ENCODE data around the gene MAGOHB.

DNA sequence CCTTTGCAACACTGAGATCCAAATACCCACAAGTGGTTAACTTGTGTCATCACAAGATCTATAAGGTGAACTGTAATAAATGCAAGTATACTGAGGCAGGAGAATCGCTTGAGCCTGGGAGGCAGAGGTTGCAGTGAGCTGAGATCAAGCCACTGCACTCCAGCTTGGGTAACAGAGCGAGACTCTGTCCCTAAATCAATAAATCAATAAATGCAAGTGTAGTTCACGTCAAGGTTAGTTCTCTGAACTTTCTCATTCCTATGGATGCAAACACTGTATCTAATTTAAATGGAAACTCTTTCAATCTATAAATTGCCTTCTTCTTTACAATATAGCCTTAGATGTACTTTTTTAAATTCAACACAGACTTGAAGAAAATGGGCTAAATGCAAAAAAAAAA is 3.2 kb downstream of the MAGOHB start:
- TF ChIP-seq, protein P1, sequence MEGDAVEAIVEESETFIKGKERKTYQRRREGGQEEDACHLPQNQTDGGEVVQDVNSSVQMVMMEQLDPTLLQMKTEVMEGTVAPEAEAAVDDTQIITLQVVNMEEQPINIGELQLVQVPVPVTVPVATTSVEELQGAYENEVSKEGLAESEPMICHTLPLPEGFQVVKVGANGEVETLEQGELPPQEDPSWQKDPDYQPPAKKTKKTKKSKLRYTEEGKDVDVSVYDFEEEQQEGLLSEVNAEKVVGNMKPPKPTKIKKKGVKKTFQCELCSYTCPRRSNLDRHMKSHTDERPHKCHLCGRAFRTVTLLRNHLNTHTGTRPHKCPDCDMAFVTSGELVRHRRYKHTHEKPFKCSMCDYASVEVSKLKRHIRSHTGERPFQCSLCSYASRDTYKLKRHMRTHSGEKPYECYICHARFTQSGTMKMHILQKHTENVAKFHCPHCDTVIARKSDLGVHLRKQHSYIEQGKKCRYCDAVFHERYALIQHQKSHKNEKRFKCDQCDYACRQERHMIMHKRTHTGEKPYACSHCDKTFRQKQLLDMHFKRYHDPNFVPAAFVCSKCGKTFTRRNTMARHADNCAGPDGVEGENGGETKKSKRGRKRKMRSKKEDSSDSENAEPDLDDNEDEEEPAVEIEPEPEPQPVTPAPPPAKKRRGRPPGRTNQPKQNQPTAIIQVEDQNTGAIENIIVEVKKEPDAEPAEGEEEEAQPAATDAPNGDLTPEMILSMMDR (IDR thresholded peaks at IDR 0.05; ENCODE audit: low read depth, low read length), result no peak
- TF ChIP-seq EZH2phosphoT487 (IDR thresholded peaks at IDR 0.05; ENCODE audit: low read depth), result no peak
